Measurements from ENCODE around the gene PRLR. TPM values are rescaled to one million over a fixed set of nuclear protein-coding genes. Genes with fewer than 3 reads are reported as not detected.

PRLR gene
- total RNA-seq, 1 donor from 2014 or later: 13.3 TPM

DNA sequence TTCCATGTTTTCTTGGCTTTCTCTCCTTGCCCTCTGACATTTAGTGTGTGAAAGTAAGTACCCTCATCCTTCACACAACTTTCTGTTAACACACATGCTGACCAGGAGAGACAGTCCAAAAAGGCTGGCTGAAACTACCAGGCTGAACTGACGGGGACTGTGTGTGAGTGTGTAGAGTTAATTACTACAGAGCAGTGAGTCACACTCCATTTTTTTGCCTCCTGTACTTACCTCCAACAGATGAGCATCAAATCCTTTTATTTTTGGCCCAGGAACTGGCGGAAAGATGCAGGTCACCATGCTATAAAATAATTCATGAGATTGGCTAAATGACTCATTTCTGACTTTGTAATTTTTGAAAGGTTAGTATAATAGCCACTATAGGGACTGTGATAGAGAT is 162.3 kb downstream of the PRLR start:
- intact Hi-C loops (cut with DNase I): no loop called here
- peaks cover 0 to 9% of the 10 kb centered on the region in 2 donors for H3K36me3 ChIP-seq
- no peak overlapping the region for H3K4me3 ChIP-seq
- no peak for TF ChIP-seq POLR2AphosphoS5 (IDR thresholded peaks at IDR 0.05; ENCODE audit: insufficient read depth in 1 of 2, low read depth in 1 of 2)
- no peak for TF ChIP-seq POLR2A (IDR thresholded peaks at IDR 0.05)
- TF ChIP-seq, protein P1, sequence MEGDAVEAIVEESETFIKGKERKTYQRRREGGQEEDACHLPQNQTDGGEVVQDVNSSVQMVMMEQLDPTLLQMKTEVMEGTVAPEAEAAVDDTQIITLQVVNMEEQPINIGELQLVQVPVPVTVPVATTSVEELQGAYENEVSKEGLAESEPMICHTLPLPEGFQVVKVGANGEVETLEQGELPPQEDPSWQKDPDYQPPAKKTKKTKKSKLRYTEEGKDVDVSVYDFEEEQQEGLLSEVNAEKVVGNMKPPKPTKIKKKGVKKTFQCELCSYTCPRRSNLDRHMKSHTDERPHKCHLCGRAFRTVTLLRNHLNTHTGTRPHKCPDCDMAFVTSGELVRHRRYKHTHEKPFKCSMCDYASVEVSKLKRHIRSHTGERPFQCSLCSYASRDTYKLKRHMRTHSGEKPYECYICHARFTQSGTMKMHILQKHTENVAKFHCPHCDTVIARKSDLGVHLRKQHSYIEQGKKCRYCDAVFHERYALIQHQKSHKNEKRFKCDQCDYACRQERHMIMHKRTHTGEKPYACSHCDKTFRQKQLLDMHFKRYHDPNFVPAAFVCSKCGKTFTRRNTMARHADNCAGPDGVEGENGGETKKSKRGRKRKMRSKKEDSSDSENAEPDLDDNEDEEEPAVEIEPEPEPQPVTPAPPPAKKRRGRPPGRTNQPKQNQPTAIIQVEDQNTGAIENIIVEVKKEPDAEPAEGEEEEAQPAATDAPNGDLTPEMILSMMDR (IDR thresholded peaks at IDR 0.05): no peak
- no peaks in the 10 kb centered on the region for H3K27me3 ChIP-seq
- no peaks in the 10 kb centered on the region for H3K9me3 ChIP-seq
- DNase-seq (ENCODE audit: extremely low spot score in 2 of 2): no peak
- H3K4me1 ChIP-seq: peaks cover 7% of the 10 kb centered on the region
- H3K27ac ChIP-seq: no peak overlapping the region

DNA sequence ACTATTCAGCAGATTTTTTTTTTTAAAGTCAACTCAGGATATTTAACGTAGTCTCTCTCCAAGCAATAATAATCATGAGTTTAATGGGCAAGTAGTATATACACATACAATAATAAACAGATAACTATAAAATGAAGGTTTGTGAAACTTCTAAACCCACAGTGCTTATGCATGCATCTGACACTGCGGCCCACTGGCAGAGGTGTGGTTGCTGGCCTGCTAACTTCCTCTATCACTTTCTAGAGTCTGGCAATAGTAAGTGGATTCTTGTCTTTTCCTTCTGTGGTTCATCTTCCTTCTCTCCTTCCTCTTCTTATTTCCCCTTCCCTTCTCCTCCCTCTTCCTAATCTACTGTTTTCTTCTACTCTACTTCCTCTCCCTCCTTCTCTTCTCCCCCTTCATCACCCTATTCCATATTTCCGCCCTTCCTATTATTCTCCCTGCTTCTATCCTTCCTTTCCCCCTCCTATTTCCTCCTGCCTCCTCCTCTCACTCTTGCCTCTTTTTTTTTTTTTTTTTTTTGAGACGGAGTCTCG is 164.0 kb downstream of the PRLR start:
- Histone ChIP-seq H3K27me3 (no peaks in the 10 kb centered on the region), H3K4me3 (no peak overlapping the region), H3K36me3 (peaks cover 0 to 9% of the 10 kb centered on the region in 2 donors), H3K27ac (no peak overlapping the region), H3K4me1 (peaks cover 7% of the 10 kb centered on the region), H3K9me3 (no peaks in the 10 kb centered on the region)
- TF ChIP-seq, protein P1 (IDR thresholded peaks at IDR 0.05): no peak
- TF ChIP-seq POLR2A (IDR thresholded peaks at IDR 0.05) (no peak), POLR2AphosphoS5 (IDR thresholded peaks at IDR 0.05; ENCODE audit: insufficient read depth in 1 of 2, low read depth in 1 of 2) (no peak)
- intact Hi-C loops (cut with DNase I): no loop called here
- DNase-seq (ENCODE audit: extremely low spot score in 2 of 2): no peak

DNA sequence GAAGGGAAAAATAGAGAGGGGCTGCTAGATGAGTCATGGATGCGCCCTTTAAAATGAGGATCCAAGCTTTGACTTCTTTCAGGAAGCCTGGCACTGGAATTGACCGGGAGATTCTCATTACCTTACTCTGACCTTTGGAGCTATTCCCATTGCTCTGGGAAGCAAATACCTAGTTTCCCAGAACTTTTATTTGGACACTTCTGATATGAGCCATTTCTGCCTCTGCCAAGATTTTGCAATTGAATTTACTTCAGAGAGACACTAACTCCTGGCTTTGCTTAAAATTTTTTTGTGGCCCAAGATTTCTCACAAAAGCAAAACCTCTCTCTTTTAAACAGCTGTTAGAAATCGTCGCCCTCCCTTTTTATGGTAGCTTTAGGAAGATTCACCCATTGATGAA is 166.9 kb downstream of the PRLR start:
- H3K4me3 ChIP-seq: no peak overlapping the region
- intact Hi-C loops (cut with DNase I): no loop called here
- no peak overlapping the region for H3K27ac ChIP-seq
- peaks cover 7% of the 10 kb centered on the region for H3K4me1 ChIP-seq
- DNase-seq (ENCODE audit: extremely low spot score in 2 of 2): no peak
- H3K9me3 ChIP-seq: no peaks in the 10 kb centered on the region
- no peaks in the 10 kb centered on the region for H3K27me3 ChIP-seq
- TF ChIP-seq POLR2A (IDR thresholded peaks at IDR 0.05): no peak
- TF ChIP-seq, protein P1 (IDR thresholded peaks at IDR 0.05): no peak
- TF ChIP-seq POLR2AphosphoS5 (IDR thresholded peaks at IDR 0.05; ENCODE audit: insufficient read depth in 1 of 2, low read depth in 1 of 2): no peak
- H3K36me3 ChIP-seq: peaks cover 0 to 4% of the 10 kb centered on the region in 2 donors

DNA sequence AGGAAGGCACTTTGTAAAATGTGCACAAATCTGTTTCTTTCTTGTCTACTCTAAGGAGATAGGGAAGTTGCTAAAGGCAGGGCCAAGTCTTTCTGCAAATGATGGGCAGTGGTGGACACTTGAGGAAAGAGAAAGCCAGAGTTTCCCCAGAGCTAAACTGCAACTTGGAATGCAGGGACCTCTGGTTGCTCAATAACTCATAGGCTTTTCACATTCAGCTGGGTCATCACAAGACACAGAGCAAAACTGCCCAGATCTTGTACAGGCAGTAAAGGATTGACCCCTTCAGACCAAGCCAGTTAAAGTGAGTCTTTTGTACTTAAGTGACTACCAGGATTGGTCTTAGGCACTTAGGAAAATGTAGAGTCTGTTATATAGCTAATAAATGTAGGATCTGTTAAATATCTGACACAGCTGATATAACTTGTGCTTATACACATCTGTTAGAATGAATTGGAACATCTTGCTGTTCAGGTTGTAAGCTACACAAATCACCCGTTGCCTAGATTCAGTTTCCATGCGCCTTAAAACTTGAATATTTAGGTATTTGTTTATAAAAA is 169.0 kb downstream of the PRLR start:
- H3K9me3 ChIP-seq: no peaks in the 10 kb centered on the region
- peaks cover 7% of the 10 kb centered on the region for H3K4me1 ChIP-seq
- intact Hi-C loops (cut with DNase I): no loop called here
- no peaks in the 10 kb centered on the region for H3K27me3 ChIP-seq
- peak overlapping the region; percentile 19 for H3K27ac ChIP-seq
- no peak for DNase-seq (ENCODE audit: extremely low spot score in 2 of 2)
- no peak overlapping the region for H3K4me3 ChIP-seq
- H3K36me3 ChIP-seq: peaks cover 0 to 4% of the 10 kb centered on the region in 2 donors
- TF ChIP-seq, protein P1 (IDR thresholded peaks at IDR 0.05): no peak
- no peak for TF ChIP-seq POLR2AphosphoS5 (IDR thresholded peaks at IDR 0.05; ENCODE audit: insufficient read depth in 1 of 2, low read depth in 1 of 2)
- no peak for TF ChIP-seq POLR2A (IDR thresholded peaks at IDR 0.05)

DNA sequence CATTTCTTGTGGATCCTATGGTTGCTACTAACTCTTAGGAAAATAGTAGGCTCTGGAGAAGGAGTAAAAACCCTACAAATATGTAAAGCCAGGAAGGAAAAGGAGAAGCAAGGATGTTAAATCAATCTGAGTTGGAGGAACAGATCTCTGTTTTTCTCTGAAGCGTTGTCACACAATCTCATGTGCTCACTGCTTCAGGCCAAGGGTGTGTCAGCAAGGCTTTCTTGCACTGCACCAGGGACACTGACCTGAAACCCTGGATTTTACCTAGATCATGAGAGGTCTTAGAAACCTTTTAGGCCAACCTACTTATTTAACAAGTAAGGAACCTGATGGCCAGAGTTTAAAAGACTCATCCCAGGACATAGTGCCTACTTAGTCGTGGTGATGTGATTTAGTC is 170.1 kb downstream of the PRLR start:
- no peaks in the 10 kb centered on the region for H3K27me3 ChIP-seq
- H3K9me3 ChIP-seq: no peaks in the 10 kb centered on the region
- no peak overlapping the region for H3K4me3 ChIP-seq
- intact Hi-C loops (cut with DNase I): no loop called here
- TF ChIP-seq, protein P1 (IDR thresholded peaks at IDR 0.05): no peak
- TF ChIP-seq POLR2A (IDR thresholded peaks at IDR 0.05) (no peak), POLR2AphosphoS5 (IDR thresholded peaks at IDR 0.05; ENCODE audit: insufficient read depth in 1 of 2, low read depth in 1 of 2) (no peak)
- no peaks in the 10 kb centered on the region for H3K36me3 ChIP-seq
- no peak for DNase-seq (ENCODE audit: extremely low spot score in 2 of 2)
- H3K27ac ChIP-seq: no peak overlapping the region
- H3K4me1 ChIP-seq: peaks cover 7% of the 10 kb centered on the region
